Measurements from ENCODE around the gene GPR150. TPM values are rescaled to one million over a fixed set of nuclear protein-coding genes. Genes with fewer than 3 reads are reported as not detected.

The GPR150 gene
- total and polyA plus RNA-seq, 2 of the 13 experiments (the other 11 are each of a cell fraction or from before 2014, with no cell fraction given) = 0.03 TPM; not detected in 1

GRCh38 chr5:95600557-95600956, 19.3 kb upstream of the GPR150 start (continued):
- TF ChIP-seq HCFC1 (IDR thresholded peaks at IDR 0.05; ENCODE audit: low read depth, low read length) = no peak

- TF ChIP-seq FOXJ3 (CRISPR knock-in tag; IDR thresholded peaks at IDR 0.05; ENCODE audit: borderline replicate concordance) (no peak), ZNF724P (CRISPR knock-in tag; IDR thresholded peaks at IDR 0.05; ENCODE audit: borderline replicate concordance) (no peak), ZNF746 (CRISPR knock-in tag; IDR thresholded peaks at IDR 0.05) (no peak), PAX8 (CRISPR knock-in tag; IDR thresholded peaks at IDR 0.05; ENCODE audit: borderline replicate concordance) (no peak), ZNF124 (CRISPR knock-in tag; IDR thresholded peaks at IDR 0.05) (no peak), REL (CRISPR knock-in tag; conservative IDR thresholded peaks at IDR 0.05) (no peak), HMG20B (CRISPR knock-in tag; conservative IDR thresholded peaks at IDR 0.05) (no peak), ARHGAP35 (CRISPR knock-in tag; IDR thresholded peaks at IDR 0.05; ENCODE audit: borderline replicate concordance) (no peak)
- FAIRE-seq (no peak), DNase-seq (ENCODE audit: low spot score) (no peak), ATAC-seq (no peak)
- WGBS (ENCODE audit: low lambda C conversion rate) = over 99% methylated on average over 5 of the region's 5 CpGs
- Histone ChIP-seq H3K9ac (ENCODE audit: insufficient read depth, low read depth, low read length) (no peak overlapping the region), H3K4me1 (ENCODE audit: insufficient read depth, low read length) (peaks cover 8% of the 10 kb centered on the region; the same call in 1 of the 2 replicates), H3K36me3 (replicated peaks in 1 of 2; ENCODE audit: control insufficient read depth in 1 of 2, insufficient read depth in 2 of 2, low read length in 2 of 2) (no peaks in the 10 kb centered on the region; a peak in 1 of 5 replicates), H3K79me2 (ENCODE audit: insufficient read depth, low read length) (no peaks in the 10 kb centered on the region), H4K20me1 (ENCODE audit: insufficient read depth, low read length) (no peaks in the 10 kb centered on the region), H3K27me3 (ENCODE audit: control insufficient read depth in 1 of 2, insufficient read depth in 2 of 2, low read length in 2 of 2) (no peaks in the 10 kb centered on the region), H3K27ac (ENCODE audit: extremely low read length, insufficient read depth, low read length) (no peak overlapping the region), H2AFZ (ENCODE audit: low read length) (no peak overlapping the region), H3K9me3 (ENCODE audit: low read length) (no peaks in the 10 kb centered on the region), H3K4me2 (ENCODE audit: low read depth, low read length) (no peak overlapping the region), H3K4me3 (replicated peaks in 1 of 3; ENCODE audit: insufficient read depth in 1 of 3, low read depth in 2 of 3, low read length in 3 of 3) (no peak overlapping the region)
- in situ Hi-C loops (cut with HindIII; ENCODE audit: extremely low pct_ligation_motif_present, low pct_unique_long_range_greater_than_20kb) = no loop called here
- CTCF ChIA-PET (ENCODE audit: low intra/inter-chr PET ratio, low total read pairs) = no interaction called here
- intact Hi-C loops (cut with micrococcal nuclease; ENCODE audit: unreplicated experiment) = no loop called here
- no TSS peak for BruUV-seq (replicated peaks)
- POLR2A ChIA-PET = no interaction called here
Observed at GRCh38 chr5:95605786-95606185, 14.1 kb upstream of the GPR150 start.
